ENCODE measurements around the gene SLAIN1. TPM values are rescaled to one million over a fixed set of nuclear protein-coding genes. Genes with fewer than 3 reads are reported as not detected.

The SLAIN1 gene
- total RNA-seq, 2 experiments from 2014 or later = 18.0 to 21.7 TPM

DNA sequence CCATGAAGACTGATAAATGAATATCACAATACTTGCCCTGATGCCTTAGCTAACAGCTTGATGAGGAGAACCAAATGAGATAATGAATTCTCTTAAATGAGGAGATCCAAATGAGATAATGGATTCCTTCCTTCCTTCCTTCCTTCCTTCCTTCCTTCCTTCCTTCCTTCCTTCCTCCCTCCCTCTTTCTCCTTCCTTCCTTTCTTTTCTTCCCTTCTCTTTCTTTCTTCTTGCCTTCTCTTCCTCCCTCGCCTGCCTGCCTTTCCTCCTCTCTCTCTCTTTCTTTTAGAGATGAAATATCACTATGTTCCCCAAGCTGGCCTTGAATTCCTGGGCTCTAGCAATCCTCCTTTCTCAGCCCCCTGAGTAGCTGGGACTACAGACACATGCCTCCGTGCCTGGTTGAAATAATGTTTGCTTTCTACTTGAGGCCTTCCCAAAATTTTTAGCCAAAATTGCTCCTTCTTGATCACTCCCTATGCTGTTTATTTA, 4.0 kb upstream of the SLAIN1 start:
- intact Hi-C loops (cut with micrococcal nuclease) = loop anchor here (10.0 kb wide), 1 partner anchor 1501 kb away; no protein-coding TSS in a partner anchor
- H3K4me1 Mint-ChIP-seq (ENCODE audit: low read depth) = peaks cover 18% of the 10 kb centered on the region
- H3K9me3 Mint-ChIP-seq = no peaks in the 10 kb centered on the region
- no peak overlapping the region for H3K4me3 Mint-ChIP-seq
- CTCF ChIA-PET = interaction anchor here (0.5 to 1.2 kb wide), 4 partner anchors 100 to 476 kb away, joined by 3 to 9 read pairs (median 6); no protein-coding TSS in a partner anchor
- no peak overlapping the region for H3K27ac Mint-ChIP-seq
- no peaks in the 10 kb centered on the region for H3K36me3 Mint-ChIP-seq (ENCODE audit: low read depth)
- DNase-seq = no peak
- H3K27me3 Mint-ChIP-seq (ENCODE audit: low read depth) = no peaks in the 10 kb centered on the region

DNA sequence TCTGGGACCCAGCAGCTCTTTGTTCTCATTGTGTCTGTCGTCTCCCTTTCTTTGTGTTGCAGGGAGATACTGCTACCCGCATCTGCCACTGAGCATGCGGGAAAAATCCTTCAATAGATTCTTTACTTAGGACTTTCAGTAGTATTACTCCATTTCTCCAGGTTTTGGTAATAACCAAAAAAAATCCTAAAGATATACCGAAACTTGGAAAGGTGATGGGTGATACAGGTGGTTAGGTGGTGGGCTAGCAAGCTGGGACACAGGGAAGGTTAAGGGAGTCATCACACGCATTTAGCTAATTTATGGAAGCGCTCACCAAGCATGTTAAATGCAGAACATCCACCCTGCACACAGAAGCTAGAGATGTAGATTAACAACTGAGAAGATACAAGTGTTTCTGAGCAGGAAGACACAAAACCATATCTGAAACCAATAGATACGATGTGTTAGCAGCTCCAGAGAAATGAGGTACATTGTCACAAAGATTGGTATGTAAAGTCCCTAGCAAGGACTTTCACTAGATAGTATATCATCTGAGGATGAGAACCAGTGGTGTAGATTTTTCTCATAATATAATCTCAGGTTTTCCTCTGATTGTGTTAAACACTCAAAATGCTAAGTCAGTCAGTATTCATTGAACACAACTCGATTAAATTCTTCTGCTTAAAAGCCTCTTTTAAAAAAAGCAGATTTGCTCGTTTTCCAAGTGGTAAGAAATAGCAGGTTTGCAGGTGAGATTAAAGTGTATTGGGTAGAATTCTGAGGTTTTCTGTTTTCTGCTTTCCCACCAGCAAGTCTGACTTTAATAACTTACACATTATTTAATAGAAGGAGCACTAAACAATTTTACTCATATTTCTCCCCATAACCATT, 1.2 kb upstream of the SLAIN1 start:
- Mint-ChIP-seq H3K4me3 (peak overlapping the region; percentile 77), H3K27me3 (ENCODE audit: low read depth) (no peaks in the 10 kb centered on the region), H3K27ac (no peak overlapping the region), H3K4me1 (ENCODE audit: low read depth) (peaks cover 27% of the 10 kb centered on the region), H3K9me3 (no peaks in the 10 kb centered on the region), H3K36me3 (ENCODE audit: low read depth) (peaks cover 3% of the 10 kb centered on the region)
- DNase-seq = no peak
- CTCF ChIA-PET = interaction anchor here (0.8 to 4.7 kb wide), 6 partner anchors 34 to 103 kb away, joined by 3 to 33 read pairs (median 4); no protein-coding TSS in a partner anchor
- intact Hi-C loops (cut with micrococcal nuclease) = loop anchor here (2.0 to 10.0 kb wide), 6 partner anchors 217 to 1691 kb away; partner anchors contain the start of genes CLN5 and KCTD12

DNA sequence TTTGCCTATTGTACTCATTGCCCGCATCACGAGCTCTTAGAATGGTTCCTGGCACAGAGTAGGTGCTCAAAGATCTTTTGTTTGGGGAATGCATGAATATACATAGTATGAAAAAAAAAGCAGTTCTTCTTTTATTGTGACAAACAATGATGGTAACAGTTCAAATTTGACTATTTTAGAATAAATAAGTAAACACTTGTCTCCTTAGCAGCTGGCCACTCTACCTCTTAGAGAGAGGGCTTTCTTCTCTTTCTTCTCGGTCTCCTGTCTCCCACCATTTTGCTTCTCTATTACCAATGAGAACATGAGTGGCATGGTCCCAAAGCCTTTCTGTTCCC, 639 bp upstream of the SLAIN1 start:
- Mint-ChIP-seq H3K4me3 (peak overlapping the region; percentile 77), H3K9me3 (no peaks in the 10 kb centered on the region), H3K4me1 (ENCODE audit: low read depth) (peaks cover 27% of the 10 kb centered on the region), H3K27me3 (ENCODE audit: low read depth) (no peaks in the 10 kb centered on the region), H3K36me3 (ENCODE audit: low read depth) (peaks cover 3% of the 10 kb centered on the region), H3K27ac (peak overlapping the region; percentile 59)
- no peak for DNase-seq
- CTCF ChIA-PET = interaction anchor here (0.8 to 4.7 kb wide), 4 partner anchors 33 to 58 kb away, joined by 3 to 33 read pairs (median 4); no protein-coding TSS in a partner anchor
- intact Hi-C loops (cut with micrococcal nuclease) = loop anchor here (1.0 to 10.0 kb wide), 8 partner anchors 218 to 1690 kb away; partner anchors contain the start of genes CLN5, FBXL3, KCTD12 and MYCBP2

DNA sequence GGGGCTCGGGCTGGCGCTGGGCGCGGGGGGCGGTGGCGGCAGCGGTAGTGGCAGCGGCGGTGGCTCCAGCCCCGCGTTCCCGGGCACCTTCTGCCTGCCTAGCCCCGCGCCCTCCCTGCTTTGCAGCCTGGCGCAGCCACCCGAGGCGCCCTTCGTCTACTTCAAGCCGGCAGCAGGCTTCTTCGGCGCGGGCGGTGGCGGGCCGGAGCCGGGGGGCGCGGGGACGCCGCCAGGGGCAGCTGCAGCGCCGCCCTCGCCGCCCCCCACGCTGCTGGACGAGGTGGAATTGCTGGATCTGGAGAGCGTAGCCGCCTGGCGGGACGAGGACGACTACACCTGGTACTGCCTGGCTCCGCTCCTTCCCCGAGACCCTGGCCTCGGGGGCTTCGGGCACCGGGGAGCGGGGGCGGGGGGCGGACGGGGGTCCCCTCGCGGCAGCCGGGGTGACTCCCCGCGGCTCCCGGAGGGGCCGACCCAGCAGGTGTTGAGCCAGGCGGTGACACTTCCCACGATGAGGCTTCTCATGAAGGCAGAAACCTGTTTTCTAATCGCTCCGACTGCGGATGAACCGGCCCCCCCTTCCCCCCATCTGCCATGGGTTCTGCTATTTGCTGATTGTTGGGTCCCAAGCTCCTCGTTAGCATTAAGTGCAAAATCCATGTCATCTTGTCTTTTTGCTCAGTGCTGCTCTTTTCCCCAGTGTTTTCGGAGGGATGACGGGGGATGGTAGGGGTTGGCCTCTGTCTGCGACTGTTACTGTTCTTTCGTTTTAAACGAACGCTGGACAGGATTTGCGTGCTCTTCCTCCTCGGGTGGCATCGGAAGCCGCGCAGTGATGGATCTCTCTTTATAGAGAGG, 943 bp downstream of the SLAIN1 start:
- intact Hi-C loops (cut with micrococcal nuclease) = loop anchor here (1.0 to 10.0 kb wide), 8 partner anchors 17 to 1689 kb away; partner anchors contain the start of genes KCTD12 and OBI1
- peak; percentile 58 for DNase-seq
- Mint-ChIP-seq H3K36me3 (ENCODE audit: low read depth) (peaks cover 3% of the 10 kb centered on the region), H3K4me1 (ENCODE audit: low read depth) (peaks cover 34% of the 10 kb centered on the region), H3K9me3 (no peaks in the 10 kb centered on the region), H3K4me3 (peak overlapping the region; percentile 96), H3K27me3 (ENCODE audit: low read depth) (no peaks in the 10 kb centered on the region), H3K27ac (peak overlapping the region; percentile 87)
- CTCF ChIA-PET = interaction anchor here (0.6 to 4.7 kb wide), 5 partner anchors 13 to 470 kb away, joined by 3 to 33 read pairs (median 4); no protein-coding TSS in a partner anchor

DNA sequence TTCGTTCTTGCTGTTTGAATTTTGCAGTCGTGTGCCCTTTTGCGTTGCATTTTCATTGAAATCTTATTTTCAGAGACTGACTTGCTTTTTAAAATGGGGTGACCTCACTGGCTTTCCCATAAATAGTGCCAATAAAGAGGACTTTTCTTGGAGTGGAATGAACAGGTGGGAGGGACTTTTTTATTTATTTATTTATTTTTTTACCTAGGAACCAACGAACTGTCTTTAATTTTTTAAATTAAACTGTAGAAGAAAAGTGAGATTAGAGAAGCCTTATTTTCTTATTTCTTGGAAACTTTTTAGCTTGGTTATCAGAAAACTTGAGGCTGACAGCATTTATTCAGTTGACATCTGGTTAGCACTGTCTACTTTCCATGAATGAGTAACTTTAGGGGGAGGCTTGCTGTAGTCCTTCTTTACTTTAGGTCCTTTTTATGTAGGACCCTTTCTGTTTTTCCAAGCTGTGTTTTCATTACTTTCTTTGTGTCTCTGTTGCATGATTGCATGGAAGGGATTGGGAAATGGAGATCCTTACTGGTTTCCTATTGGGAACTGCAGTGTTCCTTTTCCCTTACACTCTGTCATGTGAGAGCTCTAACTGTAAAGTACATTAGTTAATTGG, 1.7 kb downstream of the SLAIN1 start:
- peaks cover 3% of the 10 kb centered on the region for H3K36me3 Mint-ChIP-seq (ENCODE audit: low read depth)
- intact Hi-C loops (cut with micrococcal nuclease) = loop anchor here (1.0 to 10.0 kb wide), 8 partner anchors 16 to 1688 kb away; partner anchors contain the start of genes KCTD12 and OBI1
- CTCF ChIA-PET = interaction anchor here (0.6 to 4.7 kb wide), 5 partner anchors 12 to 471 kb away, joined by 3 to 33 read pairs (median 4); no protein-coding TSS in a partner anchor
- peak overlapping the region; percentile 96 for H3K4me3 Mint-ChIP-seq
- H3K27ac Mint-ChIP-seq = peak overlapping the region; percentile 87
- H3K9me3 Mint-ChIP-seq = no peaks in the 10 kb centered on the region
- no peak for DNase-seq
- H3K4me1 Mint-ChIP-seq (ENCODE audit: low read depth) = peaks cover 34% of the 10 kb centered on the region
- H3K27me3 Mint-ChIP-seq (ENCODE audit: low read depth) = no peaks in the 10 kb centered on the region

DNA sequence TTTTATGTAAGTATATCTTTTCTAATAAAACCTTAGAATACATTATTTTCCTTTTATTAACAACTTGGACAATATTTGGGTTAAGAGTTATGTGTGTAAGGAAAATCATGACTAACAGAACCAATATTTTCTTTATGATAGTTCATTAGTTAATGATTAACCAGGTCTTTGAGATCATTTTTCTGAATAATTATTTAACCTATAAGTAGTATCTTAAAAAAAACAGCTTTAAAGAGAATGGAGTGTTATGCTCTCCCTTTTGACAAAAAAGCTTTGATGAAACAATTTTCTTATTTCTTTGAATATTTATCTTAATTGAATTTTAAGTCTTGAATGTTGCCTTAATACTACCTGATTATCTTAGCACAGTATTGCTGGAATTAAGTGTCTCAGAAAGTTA, 3.8 kb downstream of the SLAIN1 start:
- Mint-ChIP-seq H3K9me3 (no peaks in the 10 kb centered on the region), H3K36me3 (ENCODE audit: low read depth) (peaks cover 6% of the 10 kb centered on the region), H3K4me3 (no peak overlapping the region), H3K4me1 (ENCODE audit: low read depth) (peaks cover 25% of the 10 kb centered on the region), H3K27ac (no peak overlapping the region), H3K27me3 (ENCODE audit: low read depth) (no peaks in the 10 kb centered on the region)
- no peak for DNase-seq
- CTCF ChIA-PET = interaction anchor here (1.0 kb wide), 1 partner anchor 108 kb away, joined by 3 read pairs; no protein-coding TSS in a partner anchor
- intact Hi-C loops (cut with micrococcal nuclease) = no loop called here

DNA sequence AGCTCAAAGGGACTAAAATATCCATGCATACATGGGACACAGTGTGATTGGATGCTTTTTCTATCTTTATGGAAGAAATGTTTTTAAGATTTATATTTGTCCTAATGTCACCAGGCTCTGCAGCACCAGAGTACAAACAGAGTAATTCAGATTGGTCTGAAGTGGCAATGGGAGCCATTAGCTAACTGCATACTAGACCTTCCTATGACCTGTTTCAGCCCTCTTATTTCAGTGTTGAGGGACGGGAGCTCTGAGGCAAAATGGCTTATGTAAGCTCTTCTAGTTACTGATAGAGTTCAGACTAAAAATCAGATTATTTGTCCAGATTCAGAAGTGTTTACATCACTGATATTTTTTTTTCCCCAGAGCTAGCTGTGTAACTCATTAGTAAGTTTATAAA, 4.9 kb downstream of the SLAIN1 start:
- intact Hi-C loops (cut with micrococcal nuclease) = no loop called here
- Mint-ChIP-seq H3K36me3 (ENCODE audit: low read depth) (peaks cover 17% of the 10 kb centered on the region), H3K4me3 (no peak overlapping the region), H3K27ac (no peak overlapping the region), H3K9me3 (peaks cover 2% of the 10 kb centered on the region), H3K27me3 (ENCODE audit: low read depth) (no peaks in the 10 kb centered on the region), H3K4me1 (ENCODE audit: low read depth) (peaks cover 20% of the 10 kb centered on the region)
- CTCF ChIA-PET = interaction anchor here (1.0 kb wide), 1 partner anchor 109 kb away, joined by 3 read pairs; no protein-coding TSS in a partner anchor
- no peak for DNase-seq

DNA sequence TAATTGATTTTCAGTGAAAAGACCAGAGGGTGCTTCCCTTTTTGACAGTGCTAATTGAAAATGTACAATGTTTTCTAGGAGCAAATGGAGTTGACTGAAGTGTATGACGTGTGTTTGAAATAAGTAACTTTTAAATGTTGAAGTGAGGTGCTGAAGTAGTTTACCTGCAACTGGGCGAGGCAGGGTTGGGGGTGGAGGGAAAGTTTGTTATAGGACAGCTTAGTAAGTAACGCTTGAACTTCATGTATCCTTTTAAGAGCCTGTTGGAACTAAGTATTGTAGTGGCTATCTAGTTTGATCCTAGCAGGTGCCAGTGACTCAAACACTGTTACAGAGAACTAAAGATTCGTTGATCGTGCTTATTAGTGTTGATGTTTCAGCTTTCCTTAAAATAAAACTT, 5.9 kb downstream of the SLAIN1 start:
- H3K36me3 Mint-ChIP-seq (ENCODE audit: low read depth) = peaks cover 27% of the 10 kb centered on the region
- H3K4me1 Mint-ChIP-seq (ENCODE audit: low read depth) = peaks cover 20% of the 10 kb centered on the region
- H3K4me3 Mint-ChIP-seq = no peak overlapping the region
- no peak for DNase-seq
- no peaks in the 10 kb centered on the region for H3K27me3 Mint-ChIP-seq (ENCODE audit: low read depth)
- CTCF ChIA-PET = no interaction called here
- no peak overlapping the region for H3K27ac Mint-ChIP-seq
- H3K9me3 Mint-ChIP-seq = peaks cover 4% of the 10 kb centered on the region
- intact Hi-C loops (cut with micrococcal nuclease) = no loop called here

DNA sequence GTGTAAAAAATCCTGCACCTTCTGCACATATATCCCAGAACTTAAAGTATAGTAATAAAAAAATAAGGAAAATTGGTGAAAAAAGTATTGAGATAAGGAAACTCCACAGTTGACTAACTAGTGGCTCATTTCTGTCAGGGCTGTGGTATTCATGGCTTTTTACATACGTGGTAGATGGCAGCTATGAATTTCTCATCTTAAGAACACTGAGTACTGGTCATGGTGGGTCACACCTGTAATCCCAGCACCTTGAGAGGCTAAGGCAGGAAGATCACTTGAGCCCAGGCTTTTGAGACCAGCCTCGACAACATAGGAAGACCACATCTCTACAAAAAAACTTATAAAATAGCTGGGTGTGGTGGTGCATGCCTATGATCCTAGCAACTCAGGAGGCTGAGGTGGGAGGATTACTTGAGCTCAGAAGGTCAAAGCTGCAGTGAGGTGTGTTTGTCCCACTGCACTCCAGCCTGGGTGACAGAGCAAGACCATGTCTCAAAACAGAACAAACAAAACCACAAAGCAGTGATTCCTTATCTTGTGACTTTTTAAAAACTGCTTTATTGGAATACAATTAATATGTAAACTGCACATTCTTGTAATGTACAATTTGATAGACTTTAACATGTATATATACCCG, 16.8 kb downstream of the SLAIN1 start:
- peak; percentile 7 for DNase-seq
- Mint-ChIP-seq H3K27ac (no peak overlapping the region), H3K9me3 (peaks cover 35% of the 10 kb centered on the region), H3K4me1 (ENCODE audit: low read depth) (peaks cover 40% of the 10 kb centered on the region), H3K27me3 (ENCODE audit: low read depth) (no peaks in the 10 kb centered on the region), H3K36me3 (ENCODE audit: low read depth) (peaks cover 10% of the 10 kb centered on the region), H3K4me3 (no peak overlapping the region)
- CTCF ChIA-PET = interaction anchor here (0.9 kb wide), 1 partner anchor 32 kb away, joined by 3 read pairs; no protein-coding TSS in a partner anchor
- intact Hi-C loops (cut with micrococcal nuclease) = no loop called here

DNA sequence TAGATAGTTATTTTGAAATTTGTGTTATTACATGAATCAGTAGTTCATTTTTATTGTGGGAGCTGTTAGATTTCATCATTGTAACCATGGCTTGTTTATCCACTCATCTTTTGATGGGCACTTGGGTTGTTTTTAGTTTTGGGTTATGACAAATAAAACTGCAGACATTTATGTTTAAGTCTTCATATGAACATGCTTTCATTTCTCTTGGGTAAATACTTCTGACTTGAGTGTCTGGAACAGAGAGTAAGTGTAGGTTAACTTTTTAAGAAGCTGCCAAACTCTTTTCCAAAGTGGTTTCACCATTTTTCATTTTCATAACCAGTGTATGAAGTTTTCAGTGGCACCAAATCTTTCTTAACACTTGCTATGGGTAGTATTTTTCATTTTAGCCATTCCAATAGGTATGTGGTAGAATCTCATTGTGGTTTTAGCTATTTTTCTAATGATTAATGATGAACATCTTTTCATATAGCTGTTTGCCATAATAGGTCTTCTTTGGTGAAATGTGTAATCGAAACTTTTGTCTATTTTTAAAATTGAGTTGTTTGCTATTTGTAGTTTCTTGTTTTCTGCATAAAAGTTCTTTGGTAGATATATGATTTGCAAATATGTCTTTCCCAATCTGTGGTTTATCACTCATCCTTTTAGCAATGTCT, 17.9 kb downstream of the SLAIN1 start:
- Mint-ChIP-seq H3K4me1 (ENCODE audit: low read depth) (peaks cover 41% of the 10 kb centered on the region), H3K27ac (no peak overlapping the region), H3K4me3 (no peak overlapping the region), H3K27me3 (ENCODE audit: low read depth) (no peaks in the 10 kb centered on the region), H3K9me3 (peaks cover 28% of the 10 kb centered on the region), H3K36me3 (ENCODE audit: low read depth) (peaks cover 15% of the 10 kb centered on the region)
- no peak for DNase-seq
- intact Hi-C loops (cut with micrococcal nuclease) = loop anchor here (1.0 kb wide), 3 partner anchors 9 to 16 kb away; no protein-coding TSS in a partner anchor
- CTCF ChIA-PET = interaction anchor here (0.5 kb wide), 1 partner anchor 46 kb away, joined by 3 read pairs; no protein-coding TSS in a partner anchor
